Osteocyte (in vitro differentiated cells): ENCODE measurements around the gene ZPR1. TPM values are rescaled to one million over a fixed set of nuclear protein-coding genes. Genes with fewer than 3 reads are reported as not detected.
"Not testable (repeated sequence)": the region's sequence is repeated elsewhere in the genome, so short reads cannot be mapped to it uniquely, and the experiment has no call there.

Source experiments
- DNase-seq: peaks from one replicate; pipeline ENCODE4 v3.0.0; 2021; ENCODE audit warnings: mixed read lengths; ENCODE audit not compliant: unreplicated experiment; ENCODE audit errors: extremely low spot score
- H3K27ac Mint-ChIP-seq: one replicate; pipeline ENCODE4 v1.8.0; 2021; ENCODE audit warnings: mild to moderate bottlenecking, mixed read lengths; ENCODE audit not compliant: unreplicated experiment
- H3K27me3 Mint-ChIP-seq: one replicate; pipeline ENCODE4 v1.8.0; 2021; ENCODE audit warnings: mixed read lengths; ENCODE audit not compliant: unreplicated experiment
- H3K36me3 Mint-ChIP-seq: one replicate; pipeline ENCODE4 v1.8.0; 2021; ENCODE audit warnings: mixed read lengths; ENCODE audit not compliant: unreplicated experiment
- H3K4me1 Mint-ChIP-seq: one replicate; pipeline ENCODE4 v1.8.0; 2021; ENCODE audit warnings: mixed read lengths; ENCODE audit not compliant: unreplicated experiment
- H3K4me3 Mint-ChIP-seq: one replicate; pipeline ENCODE4 v1.8.0; 2021; ENCODE audit warnings: mild to moderate bottlenecking, moderate library complexity, mixed read lengths; ENCODE audit not compliant: unreplicated experiment
- H3K9me3 Mint-ChIP-seq: one replicate; pipeline ENCODE4 v1.8.0; 2021; ENCODE audit warnings: mixed read lengths; ENCODE audit not compliant: unreplicated experiment
- long read RNA-seq: library from polyadenylated mRNA; unstranded; transcript quantifications from one replicate; pipeline ENCODE4 v2.0.0, GENCODE V29; 2021
- total RNA-seq: library from RNA; stranded (reverse); gene quantifications from 2 replicates; pipeline ENCODE4 v1.2.1, GENCODE V29; 2021
- TF ChIP-seq, protein P1 (sequence below): fragments of 200-600 bp; sonication (generic); IDR thresholded peaks from 2 replicates; pipeline ENCODE4 v1.5.0; 2021; ENCODE audit warnings: antibody characterized with exemption, mild to moderate bottlenecking, moderate library complexity

ZPR1 gene, protein sequence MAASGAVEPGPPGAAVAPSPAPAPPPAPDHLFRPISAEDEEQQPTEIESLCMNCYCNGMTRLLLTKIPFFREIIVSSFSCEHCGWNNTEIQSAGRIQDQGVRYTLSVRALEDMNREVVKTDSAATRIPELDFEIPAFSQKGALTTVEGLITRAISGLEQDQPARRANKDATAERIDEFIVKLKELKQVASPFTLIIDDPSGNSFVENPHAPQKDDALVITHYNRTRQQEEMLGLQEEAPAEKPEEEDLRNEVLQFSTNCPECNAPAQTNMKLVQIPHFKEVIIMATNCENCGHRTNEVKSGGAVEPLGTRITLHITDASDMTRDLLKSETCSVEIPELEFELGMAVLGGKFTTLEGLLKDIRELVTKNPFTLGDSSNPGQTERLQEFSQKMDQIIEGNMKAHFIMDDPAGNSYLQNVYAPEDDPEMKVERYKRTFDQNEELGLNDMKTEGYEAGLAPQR
- 33.1 and 35.1 TPM in 2 replicates for total RNA-seq
- long read RNA-seq, full-length matches to known transcripts: 15 of 16 reads
- long read RNA-seq, partial matches to known transcripts: 1 of 16 reads
- long read RNA-seq, other reads (novel, unspliced or antisense): 0 of 16 reads

DNA sequence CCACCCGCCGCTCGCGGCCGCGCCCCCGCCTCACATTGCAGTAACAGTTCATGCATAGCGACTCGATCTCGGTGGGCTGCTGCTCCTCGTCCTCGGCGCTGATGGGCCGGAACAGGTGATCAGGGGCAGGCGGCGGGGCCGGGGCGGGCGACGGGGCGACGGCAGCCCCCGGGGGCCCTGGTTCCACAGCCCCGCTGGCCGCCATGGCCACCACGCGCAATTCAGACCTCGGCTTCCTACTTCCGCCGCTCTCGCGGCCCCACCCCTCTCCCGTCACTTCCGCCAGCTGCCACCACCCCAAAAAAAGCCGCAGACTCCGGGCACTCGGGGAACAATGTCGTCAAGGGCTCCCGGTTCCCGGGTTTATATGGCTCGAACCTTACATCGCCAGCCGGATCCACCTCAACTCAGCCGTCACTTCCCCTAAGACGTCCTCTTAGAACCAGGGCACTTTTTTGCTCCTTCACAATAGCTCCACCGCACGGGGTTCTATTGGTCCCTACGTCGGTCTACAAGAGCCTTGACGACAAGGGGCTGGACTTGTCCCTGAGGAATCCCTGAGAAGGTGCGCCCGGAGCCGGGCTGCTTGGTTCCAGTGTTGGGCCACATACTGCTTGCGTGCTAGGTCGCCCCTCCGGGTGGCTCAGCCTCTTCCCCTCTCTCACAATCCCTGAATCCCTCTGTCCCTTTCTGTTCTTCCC is at the start of gene ZPR1:
Gene ZPR1, minus strand, starts transcription at position 238 of the 701 bp plus-strand sequence. Its CDS starts 33 bp downstream, at position 205.
- peak within 1 kb of the TSS; percentile 98 for H3K27ac Mint-ChIP-seq

DNA sequence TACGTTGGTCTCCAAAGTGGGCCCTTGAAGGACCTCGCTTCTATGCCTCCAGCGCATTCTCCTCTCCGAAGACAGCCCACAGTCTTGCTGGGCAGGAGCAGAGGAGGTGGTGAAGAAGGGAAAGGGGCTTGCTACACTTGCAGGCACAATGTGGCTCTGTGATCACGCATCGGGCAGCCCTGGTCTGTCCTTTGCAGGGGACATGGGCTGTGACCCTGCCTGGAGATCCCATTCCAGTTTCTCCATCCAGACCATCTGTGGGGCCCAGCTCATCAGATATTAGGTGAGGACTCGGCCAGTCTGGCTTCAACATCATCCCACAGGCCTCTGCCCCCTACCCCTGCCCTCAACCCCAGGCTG is 48.8 kb upstream of the ZPR1 start:
- H3K4me1 Mint-ChIP-seq: peaks cover 2% of the 10 kb centered on the region
- no peaks in the 10 kb centered on the region for H3K36me3 Mint-ChIP-seq
- no peak for DNase-seq
- TF ChIP-seq, protein P1, sequence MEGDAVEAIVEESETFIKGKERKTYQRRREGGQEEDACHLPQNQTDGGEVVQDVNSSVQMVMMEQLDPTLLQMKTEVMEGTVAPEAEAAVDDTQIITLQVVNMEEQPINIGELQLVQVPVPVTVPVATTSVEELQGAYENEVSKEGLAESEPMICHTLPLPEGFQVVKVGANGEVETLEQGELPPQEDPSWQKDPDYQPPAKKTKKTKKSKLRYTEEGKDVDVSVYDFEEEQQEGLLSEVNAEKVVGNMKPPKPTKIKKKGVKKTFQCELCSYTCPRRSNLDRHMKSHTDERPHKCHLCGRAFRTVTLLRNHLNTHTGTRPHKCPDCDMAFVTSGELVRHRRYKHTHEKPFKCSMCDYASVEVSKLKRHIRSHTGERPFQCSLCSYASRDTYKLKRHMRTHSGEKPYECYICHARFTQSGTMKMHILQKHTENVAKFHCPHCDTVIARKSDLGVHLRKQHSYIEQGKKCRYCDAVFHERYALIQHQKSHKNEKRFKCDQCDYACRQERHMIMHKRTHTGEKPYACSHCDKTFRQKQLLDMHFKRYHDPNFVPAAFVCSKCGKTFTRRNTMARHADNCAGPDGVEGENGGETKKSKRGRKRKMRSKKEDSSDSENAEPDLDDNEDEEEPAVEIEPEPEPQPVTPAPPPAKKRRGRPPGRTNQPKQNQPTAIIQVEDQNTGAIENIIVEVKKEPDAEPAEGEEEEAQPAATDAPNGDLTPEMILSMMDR: no peak
- H3K4me3 Mint-ChIP-seq: no peak overlapping the region
- H3K27ac Mint-ChIP-seq: no peak overlapping the region
- no peaks in the 10 kb centered on the region for H3K27me3 Mint-ChIP-seq
- no peaks in the 10 kb centered on the region for H3K9me3 Mint-ChIP-seq

More for the DNA sequence above, at the start of gene ZPR1:
- H3K4me1 Mint-ChIP-seq: peaks cover 18% of the 10 kb centered on the region
- peaks cover 15% of the 10 kb centered on the region for H3K36me3 Mint-ChIP-seq
- no peaks in the 10 kb centered on the region for H3K27me3 Mint-ChIP-seq
- peak; percentile 91 for DNase-seq
- no peaks in the 10 kb centered on the region for H3K9me3 Mint-ChIP-seq
- TF ChIP-seq, protein P1: no peak
- H3K4me3 Mint-ChIP-seq: peak within 1 kb of the TSS; percentile 98

DNA sequence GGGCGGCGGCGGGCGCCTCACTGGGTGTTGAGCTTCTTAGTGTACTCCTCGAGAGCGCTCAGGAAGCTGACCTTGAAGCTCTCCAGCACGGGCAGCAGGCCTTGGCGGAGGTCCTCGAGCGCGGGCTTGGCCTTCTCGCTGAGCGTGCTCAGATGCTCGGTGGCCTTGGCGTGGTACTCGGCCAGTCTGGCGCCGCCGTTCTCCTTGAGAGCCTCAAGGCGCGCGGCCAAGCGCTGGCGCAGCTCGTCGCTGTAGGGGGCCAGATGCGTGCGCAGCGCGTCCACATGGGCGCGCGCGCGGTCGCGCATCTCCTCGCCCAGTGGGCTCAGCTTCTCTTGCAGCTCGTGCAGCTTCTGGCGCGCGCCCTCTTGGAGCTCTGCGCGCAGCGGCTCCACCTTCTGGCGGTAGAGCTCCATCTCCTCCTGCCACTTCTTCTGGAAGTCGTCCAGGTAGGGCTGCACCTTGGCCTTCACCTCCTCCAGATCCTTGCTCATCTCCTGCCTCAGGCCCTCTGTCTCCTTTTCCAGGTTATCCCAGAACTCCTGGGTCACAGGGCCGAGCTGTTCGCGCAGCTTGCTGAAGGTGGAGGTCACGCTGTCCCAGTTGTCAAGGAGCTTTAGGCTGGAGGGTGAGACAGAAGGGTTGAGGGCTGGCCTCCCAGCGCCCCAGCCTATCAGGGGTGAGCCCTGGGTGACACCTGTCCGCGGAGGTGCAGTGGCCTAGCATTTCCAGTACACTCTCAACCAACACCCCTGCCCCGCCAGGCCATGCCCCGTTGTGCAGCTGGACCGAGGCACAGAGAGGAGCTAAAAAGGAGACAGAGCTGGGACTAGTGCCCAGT is 48.2 kb upstream of the ZPR1 start:
- TF ChIP-seq, protein P1: peak; percentile 72
- DNase-seq: peak; percentile 89
- Mint-ChIP-seq H3K27ac (no peak overlapping the region), H3K4me1 (peaks cover 3% of the 10 kb centered on the region), H3K27me3 (no peaks in the 10 kb centered on the region), H3K4me3 (peak overlapping the region; percentile 55), H3K36me3 (no peaks in the 10 kb centered on the region), H3K9me3 (no peaks in the 10 kb centered on the region)

DNA sequence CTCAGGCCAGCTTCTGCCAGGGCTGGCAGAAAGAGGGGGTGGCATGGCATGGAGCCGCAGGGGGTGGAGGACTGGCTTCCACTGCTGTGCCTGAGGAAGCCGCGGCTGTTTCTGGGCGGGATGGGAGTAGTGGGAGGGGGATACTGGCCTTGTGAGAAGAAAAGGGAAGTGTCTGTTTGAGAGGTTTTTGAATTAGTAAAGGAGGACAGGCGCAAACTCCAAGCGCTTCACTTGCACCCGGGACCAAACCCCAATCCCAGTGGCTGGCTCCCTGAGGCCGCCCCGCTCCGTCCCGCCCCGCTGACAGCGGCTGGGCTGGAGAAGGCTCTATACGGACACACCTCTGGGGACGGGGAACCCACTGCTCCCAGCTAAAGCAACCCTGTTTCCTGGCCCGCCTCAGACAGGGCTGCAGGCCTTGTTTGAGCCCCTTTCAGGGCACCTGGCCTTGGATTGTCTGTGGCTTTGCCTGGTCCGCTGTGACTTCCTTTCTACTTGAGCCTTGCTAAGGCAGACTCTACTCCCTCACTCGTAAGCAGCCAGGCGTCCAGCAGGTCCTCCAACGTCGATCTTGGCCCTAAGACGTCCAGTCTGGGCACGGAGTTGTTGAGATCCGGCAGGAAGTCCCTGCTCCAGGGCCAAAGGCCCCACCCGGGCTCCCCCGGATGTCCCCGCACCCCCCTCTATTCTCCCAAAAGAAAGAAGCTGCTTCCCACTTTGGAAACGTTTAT is 47.4 kb upstream of the ZPR1 start:
- no peak overlapping the region for H3K27ac Mint-ChIP-seq
- H3K9me3 Mint-ChIP-seq: no peaks in the 10 kb centered on the region
- no peaks in the 10 kb centered on the region for H3K36me3 Mint-ChIP-seq
- TF ChIP-seq, protein P1: no peak
- no peak for DNase-seq
- H3K4me3 Mint-ChIP-seq: peak overlapping the region; percentile 55
- H3K4me1 Mint-ChIP-seq: peaks cover 4% of the 10 kb centered on the region
- no peaks in the 10 kb centered on the region for H3K27me3 Mint-ChIP-seq

DNA sequence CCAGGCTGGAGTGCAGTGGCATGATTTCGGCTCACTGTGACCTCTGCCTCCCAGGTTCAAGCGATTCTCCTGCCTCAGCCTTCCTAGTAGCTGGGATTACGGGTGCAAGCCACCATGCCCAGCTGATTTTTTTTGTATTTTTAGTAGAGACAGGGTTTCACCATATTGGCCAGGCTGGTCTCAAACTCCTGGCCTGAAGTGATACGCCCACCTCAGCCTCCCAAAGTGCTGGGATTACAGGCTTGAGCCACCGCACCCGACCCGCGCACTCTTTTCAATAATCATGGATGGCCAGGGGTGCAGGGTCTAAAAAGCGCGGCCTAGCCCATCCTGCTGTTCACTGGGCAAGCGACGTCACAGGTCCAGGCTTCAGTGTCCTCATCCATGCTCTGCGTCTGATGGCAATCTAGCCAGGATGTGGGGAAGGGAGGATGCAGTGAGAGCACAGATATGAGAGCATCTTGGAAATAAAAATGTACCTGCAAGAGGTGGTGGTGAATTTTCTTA is 46.8 kb upstream of the ZPR1 start:
- not testable (repeated sequence) for H3K27ac Mint-ChIP-seq, H3K36me3 Mint-ChIP-seq, H3K4me3 Mint-ChIP-seq, H3K27me3 Mint-ChIP-seq, H3K4me1 Mint-ChIP-seq, H3K9me3 Mint-ChIP-seq, DNase-seq
